GM08714 (cell line): Measurements from ENCODE around the gene UQCRFS1.
"Not testable (repeated sequence)": the region's sequence is repeated elsewhere in the genome, so short reads cannot be mapped to it uniquely, and the experiment has no call there.

Experiments
- H3K4me3 ChIP-seq: fragments of 200-500 bp; sonication (Bioruptor generic); 2 replicates; pipeline ENCODE4 v1.5.1; 2014; ENCODE audit warnings: mild to moderate bottlenecking, low read length, inconsistent platforms
- ZNF274 ChIP-seq: IDR thresholded peaks from 2 replicates; pipeline ENCODE4 v1.6.1; 2012; ENCODE audit warnings: mild to moderate bottlenecking, low read depth, low read length

Gene UQCRFS1

GRCh38 chr19:29212648-29213573 is at the start of gene UQCRFS1:
Gene UQCRFS1, minus strand, starts transcription at chr19:29213151. Its CDS starts 33 bp downstream, at chr19:29213118.
- no peak for TF ChIP-seq ZNF274
- peak within 1 kb of the TSS; percentile 100 for H3K4me3 ChIP-seq

GRCh38 chr19:29262085-29262484 is 49.1 kb upstream of the UQCRFS1 start:
- no peak for TF ChIP-seq ZNF274
- H3K4me3 ChIP-seq, result no peak overlapping the region

DNA sequence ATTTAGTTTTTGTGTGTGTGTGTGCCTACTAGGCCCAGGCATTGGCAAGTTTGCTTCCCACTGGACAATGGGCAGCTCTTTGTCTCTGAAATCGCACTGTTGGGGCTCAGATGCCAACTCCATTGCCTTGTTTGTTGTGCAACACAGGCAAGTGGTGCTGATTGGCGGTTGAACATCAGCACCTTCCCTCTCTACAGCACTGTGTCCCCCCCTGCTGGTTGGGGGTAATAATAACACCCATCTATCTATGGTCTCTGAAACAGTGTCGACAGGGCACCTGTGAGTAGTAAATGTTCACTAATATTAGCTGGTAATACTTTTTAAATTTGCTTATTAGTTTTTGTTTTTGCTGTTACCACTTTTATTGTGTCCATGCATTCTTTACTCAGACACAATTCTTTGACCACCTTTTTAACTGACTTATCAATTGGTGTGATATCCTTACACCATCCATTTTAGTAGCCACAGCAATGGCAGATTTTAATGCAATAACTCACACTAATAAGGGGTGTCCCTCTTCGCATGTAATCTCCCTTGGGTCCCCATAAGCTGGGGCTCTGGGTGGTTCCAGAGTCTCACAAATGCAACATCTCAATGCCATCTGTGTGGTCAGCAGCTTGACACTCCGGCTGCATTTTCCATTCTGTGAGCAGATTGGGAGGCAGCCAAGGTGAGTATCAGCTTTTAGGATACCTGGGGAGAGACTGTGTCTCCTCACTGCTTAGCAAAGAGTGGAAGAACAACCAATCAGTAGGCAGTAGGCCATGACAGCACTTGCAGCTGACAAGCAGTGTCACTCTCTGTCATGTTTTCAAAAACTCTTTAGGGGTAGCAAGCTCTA is 47.7 kb upstream of the UQCRFS1 start:
- TF ChIP-seq ZNF274, result no peak
- H3K4me3 ChIP-seq, result no peak overlapping the region

DNA sequence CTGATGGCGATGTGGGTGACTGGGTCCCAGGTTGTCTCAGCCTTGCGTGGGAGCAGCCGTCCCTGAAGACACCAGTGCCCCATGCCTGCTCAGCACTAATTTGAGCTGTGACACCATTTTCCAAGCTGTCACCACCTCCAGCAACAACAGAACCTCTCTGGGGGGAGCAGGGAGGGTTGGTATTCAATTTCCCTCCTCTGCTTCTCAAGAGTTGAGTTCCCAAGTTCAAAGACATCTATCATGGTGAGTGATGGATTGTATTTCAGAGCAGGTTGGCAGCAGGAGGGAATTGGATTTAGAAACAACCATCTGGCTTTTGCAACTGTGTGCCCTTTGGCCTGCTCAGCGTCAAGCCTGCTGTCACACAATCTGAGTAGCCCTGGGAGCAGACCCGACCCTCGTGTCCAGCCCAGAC is 46.9 kb upstream of the UQCRFS1 start:
- no peak for TF ChIP-seq ZNF274
- H3K4me3 ChIP-seq, result no peak overlapping the region

DNA sequence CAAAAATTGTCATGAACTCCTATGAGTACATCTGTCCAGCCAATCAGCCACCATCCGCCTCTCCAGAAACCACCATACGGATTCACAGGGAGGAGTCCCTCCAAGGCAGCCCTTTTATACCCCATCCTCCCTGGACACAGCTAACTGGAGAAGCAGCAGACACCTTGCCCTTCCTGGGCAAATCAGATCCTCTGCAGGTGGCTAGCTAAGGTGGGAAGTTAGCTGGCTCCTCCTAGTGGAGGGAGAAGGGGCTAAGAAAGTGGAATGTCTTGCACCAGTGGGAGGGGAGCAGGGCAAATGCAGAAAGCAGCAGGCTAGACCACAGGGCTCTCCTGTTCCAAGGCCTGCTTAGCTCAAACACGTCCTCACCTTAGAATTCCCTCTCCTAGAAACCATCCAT is 46.2 kb upstream of the UQCRFS1 start:
- no peak for TF ChIP-seq ZNF274
- H3K4me3 ChIP-seq, result no peak overlapping the region

- TF ChIP-seq ZNF274, result no peak
- H3K4me3 ChIP-seq, result no peak overlapping the region
Observed at GRCh38 chr19:29256516-29256915, 43.6 kb upstream of the UQCRFS1 start.

GRCh38 chr19:29255912-29256311 is 43.0 kb upstream of the UQCRFS1 start:
- no peak for TF ChIP-seq ZNF274
- no peak overlapping the region for H3K4me3 ChIP-seq

DNA sequence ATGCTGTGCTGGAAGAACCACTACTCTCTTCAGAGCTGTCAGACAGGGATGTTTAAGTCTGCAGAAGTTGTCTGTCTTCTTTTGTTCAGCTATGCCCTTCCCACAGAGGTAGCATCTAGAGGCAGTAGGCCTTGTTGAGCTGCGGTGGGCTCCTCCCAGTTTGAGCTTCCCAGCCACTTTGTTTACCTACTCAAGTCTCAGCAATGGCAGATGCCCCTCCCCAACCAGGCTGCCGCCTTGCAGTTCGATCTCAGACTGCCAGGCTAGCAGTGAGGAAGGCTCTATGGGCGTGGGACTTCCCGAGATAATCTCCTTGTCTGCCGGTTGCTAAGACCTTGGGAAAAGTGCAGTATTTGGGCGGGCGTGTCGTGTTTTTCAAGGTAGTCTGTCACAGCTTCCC is 42.1 kb upstream of the UQCRFS1 start:
- H3K4me3 ChIP-seq, result no peak overlapping the region
- no peak for TF ChIP-seq ZNF274

DNA sequence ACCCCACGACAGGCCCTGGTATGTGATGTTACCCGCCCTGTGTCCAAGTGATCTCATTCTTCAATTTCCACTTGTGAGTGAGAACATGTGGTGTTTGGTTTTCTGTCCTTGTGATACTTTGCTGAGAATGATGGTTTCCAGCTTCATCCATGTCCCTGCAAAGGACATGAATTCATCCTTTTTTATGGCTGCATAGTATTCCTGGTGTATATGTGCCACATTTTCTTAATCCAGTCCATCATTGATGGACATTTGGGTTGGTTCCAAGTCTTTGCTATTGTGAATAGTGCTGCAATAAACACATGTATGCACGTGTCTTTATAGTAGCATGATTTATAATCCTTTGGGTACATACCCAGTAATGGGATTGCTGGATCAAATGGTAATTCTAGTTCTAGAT is 36.8 kb upstream of the UQCRFS1 start:
- not testable (repeated sequence) for H3K4me3 ChIP-seq

GRCh38 chr19:29248332-29248844 is 35.4 kb upstream of the UQCRFS1 start:
- no peak overlapping the region for H3K4me3 ChIP-seq
- no peak for TF ChIP-seq ZNF274

GRCh38 chr19:29247872-29248271 is 34.9 kb upstream of the UQCRFS1 start:
- TF ChIP-seq ZNF274, result no peak
- no peak overlapping the region for H3K4me3 ChIP-seq

DNA sequence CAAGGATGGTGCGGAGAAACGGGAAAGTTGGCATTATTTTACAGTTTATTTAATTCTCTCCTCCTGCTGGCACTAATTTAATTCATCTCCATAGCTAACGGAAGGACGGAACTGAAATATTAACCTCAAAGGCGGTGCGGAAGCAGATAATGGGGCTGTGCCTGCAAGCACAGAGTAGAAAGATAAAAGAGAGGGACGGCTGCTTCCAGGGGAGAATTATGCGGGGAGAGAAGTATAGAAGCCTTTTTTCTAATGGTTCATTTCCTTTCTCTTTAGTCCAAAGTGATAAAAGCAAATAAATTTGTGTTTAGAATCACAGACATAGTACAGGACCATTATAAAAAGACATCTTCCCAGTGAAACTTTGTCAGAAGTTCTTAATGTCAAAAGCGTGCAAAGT is 34.5 kb upstream of the UQCRFS1 start:
- TF ChIP-seq ZNF274, result no peak

GRCh38 chr19:29247051-29247450 is 34.1 kb upstream of the UQCRFS1 start:
- no peak for TF ChIP-seq ZNF274
- H3K4me3 ChIP-seq, result no peak overlapping the region

More for the DNA sequence above, 34.5 kb upstream of the UQCRFS1 start:
- no peak overlapping the region for H3K4me3 ChIP-seq

GRCh38 chr19:29245215-29245614 is 32.3 kb upstream of the UQCRFS1 start:
- no peak for TF ChIP-seq ZNF274
- H3K4me3 ChIP-seq, result no peak overlapping the region
